Endothelial cell (in vitro differentiated cells): ENCODE data around the gene TRPM2. TPM values are rescaled to one million over a fixed set of nuclear protein-coding genes. Genes with fewer than 3 reads are reported as not detected.

Experiments
- DNase-seq: peaks from one replicate; pipeline ENCODE4 v3.0.0; 2021; ENCODE audit warnings: low spot score
- H3K27ac Mint-ChIP-seq: one replicate; pipeline ENCODE4 v1.8.0; 2021; ENCODE audit warnings: mixed read lengths, inconsistent platforms; ENCODE audit not compliant: unreplicated experiment
- H3K27me3 Mint-ChIP-seq: one replicate; pipeline ENCODE4 v1.8.0; 2021; ENCODE audit warnings: mild to moderate bottlenecking, moderate library complexity, mixed read lengths, inconsistent platforms; ENCODE audit not compliant: unreplicated experiment
- H3K36me3 Mint-ChIP-seq: one replicate; pipeline ENCODE4 v1.8.0; 2021; ENCODE audit warnings: mild to moderate bottlenecking, low read depth, mixed read lengths, inconsistent platforms; ENCODE audit not compliant: unreplicated experiment
- H3K4me1 Mint-ChIP-seq: one replicate; pipeline ENCODE4 v1.8.0; 2021; ENCODE audit warnings: mild to moderate bottlenecking, mixed read lengths, inconsistent platforms; ENCODE audit not compliant: unreplicated experiment
- H3K4me3 Mint-ChIP-seq: one replicate; pipeline ENCODE4 v1.8.0; 2021; ENCODE audit warnings: mild to moderate bottlenecking, mixed read lengths, inconsistent platforms; ENCODE audit not compliant: unreplicated experiment
- H3K9me3 Mint-ChIP-seq: one replicate; pipeline ENCODE4 v1.8.0; 2021; ENCODE audit warnings: mixed read lengths, inconsistent platforms; ENCODE audit not compliant: unreplicated experiment
- CTCF ChIP-seq: fragments of 200-600 bp; sonication (generic); IDR thresholded peaks from one replicate; pipeline ENCODE4 v1.5.0; 2021; ENCODE audit warnings: antibody characterized with exemption; ENCODE audit not compliant: unreplicated experiment
- total RNA-seq: library from RNA; stranded (reverse); fragmentation: NEBNext Ultra II Directional; extraction: Animal tissue kit (Norgen Biotek cat#: 25700); gene quantifications from one replicate; pipeline ENCODE4 v1.2.1, GENCODE V29; 2021; ENCODE audit not compliant: unreplicated experiment

TRPM2 gene
- total RNA-seq, 1 donor from 2014 or later, result 0.15 TPM

DNA sequence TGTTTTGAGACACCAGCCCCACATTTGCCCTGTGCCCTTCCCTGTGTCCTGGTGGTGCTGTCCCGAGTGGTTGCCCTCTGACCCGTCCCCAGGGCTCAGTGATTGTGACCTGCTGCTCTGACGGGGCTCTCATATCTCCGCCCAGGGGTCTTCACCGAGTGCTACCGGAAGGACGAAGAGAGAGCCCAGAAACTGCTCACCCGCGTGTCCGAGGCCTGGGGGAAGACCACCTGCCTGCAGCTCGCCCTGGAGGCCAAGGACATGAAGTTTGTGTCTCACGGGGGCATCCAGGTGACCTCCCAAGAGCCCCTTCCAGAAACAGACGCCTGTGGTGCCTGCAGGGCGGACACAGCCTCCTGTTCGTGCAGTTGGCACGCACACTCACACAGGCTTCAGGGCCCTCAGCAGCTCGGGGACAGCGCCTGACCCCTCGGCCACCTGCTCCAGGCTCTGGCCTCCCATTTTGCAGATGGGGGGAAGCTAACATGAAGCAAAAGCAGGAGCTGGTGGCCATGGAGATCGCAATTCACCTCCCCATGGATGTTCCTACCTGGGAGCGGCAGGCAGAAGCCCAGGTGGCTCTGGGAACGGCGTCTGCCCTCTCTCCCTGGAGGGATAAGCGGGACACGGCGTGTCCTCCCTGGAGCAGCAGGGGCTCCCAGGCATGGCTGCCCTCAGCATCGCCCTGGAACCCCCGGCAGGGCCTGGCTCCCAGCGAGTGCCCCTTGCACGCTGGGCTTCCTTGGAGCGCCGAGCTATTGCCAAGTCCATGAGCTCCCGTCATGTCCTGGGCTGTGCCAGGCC is 45.9 kb downstream of the TRPM2 start:
- Mint-ChIP-seq H3K36me3 (no peaks in the 10 kb centered on the region), H3K4me3 (no peak overlapping the region), H3K27ac (no peak overlapping the region), H3K4me1 (no peaks in the 10 kb centered on the region), H3K9me3 (no peaks in the 10 kb centered on the region), H3K27me3 (peaks cover 13% of the 10 kb centered on the region)
- TF ChIP-seq CTCF, result no peak
- no peak for DNase-seq

- no peak overlapping the region for H3K4me3 Mint-ChIP-seq
- H3K9me3 Mint-ChIP-seq, result no peaks in the 10 kb centered on the region
- no peak overlapping the region for H3K27ac Mint-ChIP-seq
- no peaks in the 10 kb centered on the region for H3K4me1 Mint-ChIP-seq
- no peaks in the 10 kb centered on the region for H3K36me3 Mint-ChIP-seq
- DNase-seq, result no peak
- no peak for TF ChIP-seq CTCF
- peaks cover 13% of the 10 kb centered on the region for H3K27me3 Mint-ChIP-seq
Measured at GRCh38 chr21:44399955-44400790, 46.8 kb downstream of the TRPM2 start.

DNA sequence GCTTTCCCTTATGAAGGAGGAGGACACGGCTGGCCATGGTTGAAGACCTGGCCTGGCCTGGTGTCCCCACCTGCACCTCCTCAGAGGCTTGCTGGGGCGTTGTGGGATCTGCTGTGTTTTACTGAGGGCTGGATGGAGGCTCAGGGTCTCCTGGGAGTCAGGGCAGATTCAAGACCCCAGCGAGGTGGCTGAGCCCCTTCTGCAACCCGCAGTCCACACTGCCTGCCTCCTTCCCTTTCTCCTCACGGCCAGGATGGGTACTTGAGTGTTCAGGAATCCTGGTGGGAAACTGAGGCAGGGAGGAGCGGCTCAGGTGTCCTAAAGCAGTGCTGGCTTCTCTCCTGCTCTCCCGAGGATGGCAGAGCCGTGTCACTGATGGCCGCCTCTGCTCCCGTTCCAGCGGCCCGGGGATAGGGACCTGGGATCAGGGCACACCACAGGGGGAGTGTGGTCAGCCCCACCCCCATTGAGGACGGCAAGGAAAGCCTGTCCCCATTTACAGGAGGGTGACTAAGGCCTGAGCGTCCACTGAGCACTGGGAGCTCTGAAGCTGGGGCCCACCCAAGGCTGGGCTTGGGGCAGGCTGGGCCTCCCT is 47.5 kb downstream of the TRPM2 start:
- Mint-ChIP-seq H3K27ac (no peak overlapping the region), H3K36me3 (no peaks in the 10 kb centered on the region), H3K4me1 (no peaks in the 10 kb centered on the region), H3K9me3 (no peaks in the 10 kb centered on the region), H3K4me3 (no peak overlapping the region), H3K27me3 (peaks cover 13% of the 10 kb centered on the region)
- DNase-seq, result no peak
- TF ChIP-seq CTCF, result no peak

GRCh38 chr21:44401386-44402160 is 48.2 kb downstream of the TRPM2 start:
- Mint-ChIP-seq H3K4me3 (no peak overlapping the region), H3K9me3 (no peaks in the 10 kb centered on the region), H3K36me3 (peaks cover 3% of the 10 kb centered on the region), H3K27ac (no peak overlapping the region), H3K4me1 (no peaks in the 10 kb centered on the region), H3K27me3 (peaks cover 13% of the 10 kb centered on the region)
- no peak for TF ChIP-seq CTCF
- no peak for DNase-seq
